HG03521 (cell line): Measurements from ENCODE around the gene AURKAIP1.
"Not testable (repeated sequence)": the region's sequence is repeated elsewhere in the genome, so short reads cannot be mapped to it uniquely, and the experiment has no call there.

Experiments
- ATAC-seq: cut with Tn5 transposase; IDR thresholded peaks from one replicate; pipeline ENCODE4 v1.9.1; 2021; ENCODE audit warnings: mild to moderate bottlenecking, moderate library complexity; ENCODE audit not compliant: unreplicated experiment

AURKAIP1 gene

DNA sequence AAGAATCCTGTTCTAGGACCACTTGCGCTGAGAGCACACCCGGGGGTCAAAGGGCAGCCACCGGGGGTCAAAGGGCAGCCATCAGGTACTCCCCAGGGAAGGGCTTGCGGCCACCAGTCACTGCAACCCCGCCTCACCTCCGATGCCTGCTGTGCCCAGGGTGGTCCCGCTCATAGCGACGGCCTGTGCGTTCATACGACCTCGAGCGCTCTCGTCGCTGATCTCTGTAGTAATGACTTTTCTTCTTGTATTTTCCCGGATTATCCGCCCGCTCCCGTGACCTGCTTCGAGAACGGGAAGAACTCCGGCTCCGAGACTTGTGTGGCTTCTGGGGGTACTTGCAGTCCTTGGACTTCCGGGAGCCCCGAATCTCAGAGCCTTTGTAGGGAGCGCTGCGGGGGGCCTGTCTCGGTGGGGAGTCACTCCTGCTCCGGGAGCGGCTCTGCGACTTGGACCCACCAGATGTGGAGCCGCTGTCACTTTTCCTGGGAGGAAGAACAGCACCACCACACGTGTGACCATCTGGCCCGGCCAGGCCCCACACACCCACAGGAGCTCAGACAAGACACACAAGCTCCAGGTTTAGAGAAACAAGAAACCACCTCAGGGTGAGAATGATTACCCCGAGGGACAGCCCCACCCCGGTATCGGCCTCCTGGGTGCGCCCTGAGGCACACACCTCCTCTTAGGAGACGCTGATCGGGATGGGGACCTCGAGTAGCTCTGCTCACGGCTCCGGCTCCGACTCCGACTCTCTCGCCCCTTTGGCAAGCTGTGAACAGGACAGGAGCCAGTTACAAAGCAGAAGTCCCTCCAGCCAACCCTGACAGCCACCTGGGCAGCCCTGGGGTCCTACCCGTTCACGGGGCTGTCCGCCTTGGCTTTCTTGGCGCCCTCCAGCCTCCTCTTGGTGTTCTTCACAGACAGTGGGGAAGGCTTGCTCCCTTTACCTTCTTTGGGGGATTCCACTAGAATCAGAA lies 12.4 kb upstream of the AURKAIP1 start:
- ATAC-seq: no peak

DNA sequence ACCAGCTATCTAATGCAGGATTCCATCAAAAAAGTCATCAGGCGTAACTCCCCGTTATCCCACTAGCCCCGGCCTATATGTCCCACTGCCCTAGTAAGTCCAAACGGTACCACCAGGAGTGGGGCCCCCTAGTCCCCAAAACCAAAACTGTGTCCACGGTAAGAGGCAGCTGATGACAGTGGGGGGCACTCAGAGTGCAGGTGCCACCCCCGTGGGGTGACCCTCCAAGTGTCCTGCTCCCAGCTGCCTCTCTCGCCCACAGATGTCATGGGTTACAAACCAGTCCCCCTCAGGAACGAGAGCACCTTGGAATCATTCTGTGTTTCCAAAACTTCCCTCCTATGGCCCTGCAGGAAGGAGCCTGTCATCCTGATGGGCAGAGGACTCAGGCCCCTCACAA lies 10.9 kb upstream of the AURKAIP1 start:
- ATAC-seq: no peak

DNA sequence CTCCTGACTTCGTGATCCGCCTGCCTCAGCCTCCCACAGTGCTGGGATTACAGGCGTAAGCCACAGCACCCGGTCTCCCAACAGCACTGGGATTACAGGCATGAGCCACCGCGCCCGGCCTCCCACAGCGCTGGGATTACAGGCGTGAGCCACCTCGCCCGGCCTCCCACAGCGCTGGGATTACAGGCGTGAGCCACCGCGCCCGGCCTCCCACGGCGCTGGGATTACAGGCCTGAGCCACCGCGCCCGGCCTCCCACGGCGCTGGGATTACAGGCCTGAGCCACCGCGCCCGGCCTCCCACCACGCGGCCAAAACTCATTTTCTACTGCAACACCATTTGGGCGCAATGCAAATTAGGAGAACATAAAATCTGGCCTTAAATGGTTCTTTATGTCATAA lies 10.3 kb upstream of the AURKAIP1 start:
- ATAC-seq: not testable (repeated sequence)

DNA sequence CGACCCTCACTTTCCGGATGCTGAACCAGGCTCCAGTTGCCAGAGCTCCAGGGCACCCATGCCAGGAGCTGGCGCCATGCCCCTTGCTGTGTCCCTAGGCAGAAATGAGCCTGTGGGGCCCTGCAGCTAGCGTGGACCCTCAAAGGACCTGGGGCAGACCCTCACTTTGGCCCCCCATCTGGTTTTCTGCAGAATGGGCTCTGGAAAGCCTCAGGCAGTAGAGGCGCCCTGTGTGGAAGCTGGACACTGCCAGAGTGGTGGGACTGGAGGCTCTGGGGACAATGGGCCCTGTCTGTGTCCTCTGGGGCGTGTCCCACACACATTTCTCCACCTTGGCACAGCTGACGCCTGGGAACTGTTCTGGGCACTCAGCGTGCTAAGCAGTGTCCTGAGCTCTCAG lies 6.3 kb upstream of the AURKAIP1 start:
- ATAC-seq: no peak

DNA sequence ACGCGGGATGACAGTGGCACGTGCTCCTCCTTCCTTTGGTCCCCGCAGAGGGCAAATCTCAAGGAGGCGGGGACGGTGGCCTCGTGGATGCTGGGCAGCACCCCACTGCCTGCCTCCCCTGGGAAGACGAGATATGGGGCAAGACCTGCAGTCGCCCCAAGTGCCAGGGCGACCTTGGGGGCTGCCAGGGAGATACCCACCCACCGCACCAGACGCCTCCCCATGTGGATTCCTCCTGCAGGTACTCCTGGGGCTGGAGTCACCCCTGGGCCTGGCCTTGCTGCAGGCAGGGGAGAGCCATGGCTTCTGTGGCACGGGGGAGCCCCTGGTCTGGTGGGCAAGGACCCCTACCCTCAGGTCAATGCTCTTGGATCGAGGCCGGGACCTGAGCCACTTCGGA lies 5.9 kb upstream of the AURKAIP1 start:
- ATAC-seq: no peak

DNA sequence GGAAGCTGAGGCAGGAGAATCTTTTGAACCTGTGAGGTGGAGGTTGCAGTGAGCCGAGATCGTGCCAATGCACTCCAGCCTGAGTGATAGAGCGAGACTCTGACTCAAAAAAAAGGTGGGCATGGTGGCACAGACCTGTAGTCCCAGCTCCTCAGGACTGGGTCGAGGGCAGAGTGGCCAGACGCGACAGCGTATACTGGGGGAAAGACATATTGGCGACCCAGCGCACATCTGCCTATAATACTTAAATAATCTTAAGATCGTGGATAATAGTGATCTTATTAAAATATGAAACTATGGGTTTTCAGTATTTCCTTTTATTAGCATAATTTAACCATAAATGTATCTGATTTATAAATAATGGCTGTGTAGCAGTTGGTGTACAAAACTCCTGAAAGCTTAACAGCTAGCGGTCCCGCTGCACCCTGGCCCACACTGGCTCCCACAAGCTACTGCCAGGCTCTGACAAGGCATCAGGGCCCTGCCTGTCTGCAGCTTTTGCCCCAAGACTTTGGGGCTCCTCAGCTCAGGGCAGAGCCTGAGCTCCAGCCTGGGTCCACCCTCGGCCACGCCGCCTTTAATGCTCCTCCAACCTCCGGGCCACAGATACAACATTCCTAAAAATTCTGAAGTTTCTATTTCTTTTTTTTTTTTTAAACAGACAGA lies 2.7 kb upstream of the AURKAIP1 start:
- no peak for ATAC-seq

DNA sequence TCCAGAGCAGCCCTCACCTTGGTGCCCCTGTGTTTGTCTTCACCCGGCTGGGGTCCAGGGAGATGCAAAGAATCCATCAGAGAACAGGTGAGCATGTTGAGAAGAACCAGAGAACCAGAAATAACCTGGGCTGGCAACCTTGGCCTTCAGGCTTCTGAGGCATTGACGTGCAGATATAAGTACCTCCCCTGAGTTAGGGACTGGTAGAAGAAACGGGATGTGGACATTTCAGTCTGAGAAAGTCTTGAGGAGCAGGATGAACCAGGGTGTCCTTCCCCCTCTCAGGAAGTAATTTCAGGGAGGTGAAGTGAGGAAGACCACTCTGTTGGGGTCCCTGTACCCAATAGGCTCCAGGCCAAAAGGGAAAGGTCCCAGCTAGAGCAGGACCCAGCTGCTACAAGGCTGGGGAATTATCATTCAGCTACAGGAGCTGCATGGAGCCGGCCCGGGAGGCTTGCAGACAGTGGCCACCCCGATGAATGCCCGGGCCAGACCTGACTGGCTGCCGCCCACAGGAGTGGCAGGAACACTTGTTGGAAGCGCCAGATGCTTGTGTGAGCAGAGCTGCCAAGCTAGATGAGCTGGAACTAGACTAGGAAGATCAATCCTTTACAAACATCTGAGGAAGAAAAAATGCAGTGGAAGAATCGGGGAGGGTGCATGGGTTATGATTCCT lies 1.7 kb upstream of the AURKAIP1 start:
- no peak for ATAC-seq

DNA sequence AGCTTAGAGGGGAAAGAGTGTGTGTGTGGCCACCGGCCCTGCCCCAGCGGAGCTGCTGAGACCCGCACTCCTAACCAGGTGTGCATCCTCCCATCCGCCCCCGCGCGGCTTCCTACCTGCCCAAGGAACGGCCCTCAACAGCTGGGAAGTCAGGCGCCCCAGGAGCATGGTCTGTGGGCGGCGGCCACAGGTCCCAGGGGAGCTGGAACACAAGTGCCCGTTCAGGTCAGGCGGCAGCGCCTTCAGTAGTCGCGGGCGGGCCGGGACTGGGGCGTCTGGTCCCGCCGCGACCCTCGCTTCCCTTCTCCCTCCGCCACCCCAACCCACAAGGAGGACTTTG lies 448 bp downstream of the AURKAIP1 start:
- peak; percentile 5 for ATAC-seq

DNA sequence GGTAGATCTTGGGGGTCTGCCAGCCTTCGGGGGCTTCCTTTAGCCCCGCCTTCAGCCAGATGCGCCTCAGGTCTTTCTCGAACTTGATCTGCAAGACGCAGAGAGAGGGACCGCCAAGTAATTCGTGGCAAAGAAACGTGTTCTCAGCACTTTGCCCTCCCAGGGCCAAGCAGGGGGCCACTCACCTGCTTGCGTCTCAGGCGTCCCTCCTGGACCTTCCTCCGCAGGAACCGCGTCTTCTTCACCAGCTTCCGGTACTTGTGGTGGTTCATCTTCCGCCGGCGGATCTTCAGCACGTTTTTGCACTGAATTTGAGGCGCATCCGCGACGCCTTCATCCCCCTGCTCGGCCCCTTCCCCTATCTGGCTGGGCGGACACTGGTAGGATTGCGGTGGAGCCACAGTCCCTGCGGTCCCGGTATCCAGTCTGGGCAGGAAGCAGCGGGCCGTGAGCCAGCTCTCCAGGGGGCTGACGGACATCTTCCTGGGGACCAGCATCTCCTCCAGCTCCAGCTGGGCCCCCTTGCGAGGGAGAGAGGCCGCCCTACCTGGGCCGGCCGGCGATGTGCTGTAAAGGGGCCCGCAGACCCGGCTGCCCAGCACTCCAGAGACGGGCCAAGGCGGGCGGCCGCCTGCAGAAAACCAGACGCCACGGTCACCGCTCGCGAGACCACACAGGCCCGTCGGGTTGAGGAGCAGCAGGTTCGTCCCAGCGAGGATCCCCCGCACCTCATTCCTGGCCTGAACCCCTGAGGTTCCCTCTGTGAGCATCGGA lies 1.0 kb downstream of the AURKAIP1 start:
- no peak for ATAC-seq

DNA sequence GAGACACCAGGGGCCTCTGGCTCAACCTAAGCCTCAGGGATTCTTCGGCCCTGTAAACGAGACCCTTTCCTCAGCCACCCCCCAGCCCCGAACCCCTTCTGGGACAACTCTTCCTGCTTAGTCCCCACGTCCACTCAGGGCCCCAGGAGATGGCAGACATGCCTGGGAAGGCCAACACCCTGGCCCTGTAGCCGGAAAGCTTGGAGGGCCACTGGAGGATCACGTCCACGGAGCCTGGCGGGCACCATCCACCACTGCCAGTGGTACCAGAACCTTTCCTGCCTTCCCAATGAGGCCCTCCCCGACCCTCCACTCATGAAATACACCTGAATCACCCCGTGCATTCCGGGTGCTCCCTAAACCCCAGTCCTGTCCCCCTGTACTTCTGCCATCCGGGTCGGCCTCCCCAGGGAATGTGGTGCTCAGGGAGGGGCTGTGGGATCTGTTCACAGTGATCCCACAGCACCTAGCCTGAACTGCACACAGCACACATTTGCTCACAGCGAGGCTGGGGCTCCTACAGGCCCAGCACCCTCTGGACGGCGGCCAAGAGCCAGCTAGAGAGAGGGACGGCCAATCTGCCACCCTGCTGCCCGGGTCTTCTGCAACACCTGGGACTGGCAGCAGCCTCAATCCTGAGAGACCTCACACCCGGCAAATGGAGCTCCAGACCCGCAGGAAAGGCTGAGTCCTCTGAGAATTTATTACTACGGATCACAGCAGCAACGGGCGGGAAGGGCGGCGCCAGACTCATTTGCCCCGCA lies 1.8 kb downstream of the AURKAIP1 start:
- no peak for ATAC-seq

DNA sequence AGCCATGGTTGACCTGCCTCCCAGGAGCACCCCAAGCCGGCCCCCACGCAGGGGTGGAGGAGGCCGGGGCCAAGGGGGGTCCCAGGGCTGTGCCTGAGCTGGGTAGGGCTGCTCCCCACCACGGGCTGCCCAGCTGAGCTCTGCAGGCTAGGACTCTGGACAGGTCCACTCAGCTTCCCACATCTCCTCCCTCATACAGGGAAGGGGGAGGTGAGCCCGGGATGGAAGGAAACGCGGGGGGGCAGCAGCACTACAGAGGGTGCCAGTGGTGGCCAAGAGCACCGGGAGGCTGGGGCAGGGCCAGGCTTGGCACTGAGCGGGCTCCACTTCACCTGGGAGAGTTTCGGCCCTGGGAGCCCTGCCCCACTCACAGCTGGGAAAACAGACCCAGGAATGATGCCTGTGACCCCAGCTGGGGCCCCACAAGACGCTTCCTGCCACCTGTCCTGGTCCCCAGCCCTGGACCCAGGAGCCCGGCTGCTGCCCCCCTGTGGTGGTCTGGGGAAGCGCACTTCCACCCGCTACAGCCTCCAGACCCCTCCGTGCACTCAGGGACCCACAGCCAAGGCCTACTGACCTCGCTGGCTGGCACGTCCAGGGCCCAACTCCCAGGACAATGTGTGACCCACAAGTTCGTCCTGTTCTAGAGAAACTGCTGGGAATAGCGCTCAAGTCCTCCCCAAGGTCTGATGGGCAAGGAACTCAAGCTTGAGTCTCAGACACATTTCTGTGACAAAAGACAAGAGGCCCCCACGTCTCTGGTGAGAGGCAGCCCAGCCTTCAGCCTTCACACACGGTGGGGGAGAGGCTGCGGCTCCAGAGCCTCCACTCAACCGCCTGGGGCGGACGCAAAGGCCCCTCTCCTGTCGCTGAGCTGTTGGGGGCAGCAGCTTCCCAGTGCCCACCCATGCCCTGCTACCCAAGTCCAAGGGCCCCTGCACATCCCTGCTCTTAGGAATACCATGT lies 3.0 kb downstream of the AURKAIP1 start:
- ATAC-seq: no peak

DNA sequence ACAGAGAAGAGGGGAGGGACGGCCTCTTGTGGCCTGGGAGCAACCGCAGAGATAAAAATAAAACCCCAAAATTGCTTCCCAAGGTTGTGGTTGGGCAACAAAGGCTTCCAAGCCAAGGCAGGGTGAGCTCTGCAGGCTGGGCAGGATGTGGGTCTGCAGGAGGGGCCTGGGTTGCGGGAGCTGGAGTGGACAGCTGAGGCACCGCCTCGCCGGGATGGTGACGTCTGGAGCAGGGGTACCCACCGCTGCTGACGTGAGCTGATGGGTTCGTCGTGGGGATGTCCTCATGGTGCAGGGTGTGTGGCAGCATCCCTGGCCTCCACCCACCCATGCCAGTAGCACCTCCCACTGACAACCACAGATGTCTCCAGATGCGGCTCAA lies 3.7 kb downstream of the AURKAIP1 start:
- no peak for ATAC-seq

DNA sequence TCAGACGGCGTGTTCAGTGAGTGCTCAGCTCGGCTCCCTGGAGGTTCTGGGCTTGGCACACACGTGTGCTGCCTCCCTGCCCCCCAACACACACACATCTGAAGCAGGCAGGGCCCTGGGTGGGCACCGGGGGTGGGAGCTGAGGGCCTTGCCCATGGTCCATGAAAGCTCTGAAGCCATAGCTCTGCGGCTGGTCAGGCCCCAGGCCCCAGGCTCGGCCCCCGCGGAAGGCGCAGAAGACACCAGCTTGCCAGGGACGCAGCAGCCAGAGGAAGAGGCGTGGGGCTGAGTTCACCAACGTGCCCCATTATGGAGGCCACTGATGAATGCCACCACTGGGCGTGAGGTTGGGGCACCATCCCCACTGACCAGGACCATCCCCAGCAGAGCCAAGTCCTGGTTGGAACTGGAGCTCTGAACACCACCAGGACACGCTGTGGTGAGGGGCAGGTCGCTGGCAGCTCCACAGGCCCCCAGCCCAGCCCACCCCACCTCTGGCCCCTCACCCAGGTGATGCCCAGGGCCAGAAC lies 4.2 kb downstream of the AURKAIP1 start:
- no peak for ATAC-seq

DNA sequence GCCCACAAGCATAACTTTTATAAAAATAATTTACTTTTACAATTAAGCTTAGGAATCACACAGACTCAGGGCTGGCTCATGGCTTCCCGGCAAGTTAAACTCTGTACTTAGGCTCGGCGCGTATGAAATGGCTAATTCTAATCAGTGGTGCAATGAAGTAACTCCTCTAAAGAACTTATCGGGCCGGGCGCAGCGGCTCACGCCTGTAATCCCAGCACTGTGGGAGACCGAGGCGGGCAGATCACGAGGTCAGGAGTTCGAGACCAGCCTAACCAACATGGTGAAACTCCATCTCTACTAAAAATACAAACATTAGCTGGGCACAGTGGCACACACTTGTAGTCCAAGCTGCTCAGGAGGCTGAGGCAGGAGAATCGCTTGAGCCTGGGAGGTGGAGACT lies 4.9 kb downstream of the AURKAIP1 start:
- ATAC-seq: not testable (repeated sequence)

DNA sequence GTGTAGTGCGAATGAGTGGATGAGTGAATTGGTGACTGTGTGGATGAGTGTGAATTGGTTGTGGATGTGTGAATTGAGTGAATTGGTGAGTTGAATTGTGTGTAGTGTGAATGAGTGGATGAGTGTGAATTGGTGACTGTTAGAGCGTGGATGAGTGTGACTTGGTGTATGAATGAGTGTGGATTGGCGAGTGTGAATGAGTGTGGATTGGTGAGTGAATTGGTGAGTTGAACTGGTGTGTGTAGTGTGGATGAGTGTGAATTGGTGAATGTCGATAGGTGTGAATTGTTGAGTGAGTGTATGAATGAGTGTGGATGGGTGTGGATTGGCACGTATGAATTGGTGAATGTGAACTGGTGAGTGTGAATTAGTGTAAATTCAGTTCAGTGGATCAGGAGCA lies 7.7 kb downstream of the AURKAIP1 start:
- no peak for ATAC-seq

DNA sequence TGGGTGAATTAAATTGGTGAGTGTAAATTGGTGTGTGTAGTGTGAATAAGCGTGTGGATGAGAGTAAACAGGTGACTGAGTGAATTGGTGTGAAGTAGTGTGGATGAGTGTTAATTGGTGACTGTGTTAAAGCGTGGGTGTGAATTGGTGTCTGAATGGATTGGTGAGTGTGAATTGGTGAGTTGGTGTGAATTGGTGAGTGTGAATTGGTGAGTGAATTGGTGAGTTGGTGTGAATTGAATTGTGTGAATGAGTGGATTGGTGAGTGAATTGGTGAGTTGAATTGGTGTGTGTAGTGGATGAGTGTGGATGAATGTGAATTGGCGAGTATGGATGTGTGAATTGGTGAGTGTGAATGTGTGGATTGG lies 8.3 kb downstream of the AURKAIP1 start:
- no peak for ATAC-seq

DNA sequence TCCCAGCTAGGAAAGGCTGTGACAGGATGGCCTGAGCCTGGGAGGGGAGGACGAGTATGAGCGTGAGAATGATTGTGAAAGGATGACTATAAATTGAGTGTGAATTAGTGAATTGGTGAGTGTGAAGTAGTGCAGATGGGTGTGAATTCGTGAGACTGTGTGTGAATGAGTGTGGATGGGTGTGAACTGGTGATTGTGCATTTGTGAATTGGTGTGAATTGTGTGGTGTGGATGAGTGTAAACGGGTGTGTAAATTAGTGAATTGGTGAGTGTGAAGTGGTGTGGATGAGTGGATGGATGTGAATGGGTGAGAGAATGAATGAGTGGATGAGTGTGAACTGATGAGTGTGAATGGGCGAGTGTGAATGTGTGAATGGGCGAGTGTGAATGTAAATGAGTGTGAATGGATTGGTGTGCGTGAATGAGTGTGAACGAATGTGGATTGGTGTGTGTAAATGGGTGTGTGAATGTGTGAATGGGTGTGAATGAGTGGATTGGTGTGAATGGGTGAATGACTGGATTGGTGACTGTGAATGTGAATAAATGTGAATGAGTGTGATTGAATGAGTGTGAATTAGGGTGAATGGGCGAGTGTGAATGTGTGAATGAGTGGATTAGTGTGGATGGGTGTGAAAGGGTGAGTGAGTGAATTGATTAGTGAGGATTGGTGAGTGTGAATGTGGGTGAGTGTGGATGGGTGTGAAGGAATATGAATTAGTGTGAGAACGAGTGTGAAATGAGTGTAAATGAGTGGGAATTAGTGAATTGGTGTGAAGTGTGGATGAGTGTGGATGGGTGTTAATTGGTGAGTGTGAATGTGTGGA lies 8.9 kb downstream of the AURKAIP1 start:
- ATAC-seq: no peak

DNA sequence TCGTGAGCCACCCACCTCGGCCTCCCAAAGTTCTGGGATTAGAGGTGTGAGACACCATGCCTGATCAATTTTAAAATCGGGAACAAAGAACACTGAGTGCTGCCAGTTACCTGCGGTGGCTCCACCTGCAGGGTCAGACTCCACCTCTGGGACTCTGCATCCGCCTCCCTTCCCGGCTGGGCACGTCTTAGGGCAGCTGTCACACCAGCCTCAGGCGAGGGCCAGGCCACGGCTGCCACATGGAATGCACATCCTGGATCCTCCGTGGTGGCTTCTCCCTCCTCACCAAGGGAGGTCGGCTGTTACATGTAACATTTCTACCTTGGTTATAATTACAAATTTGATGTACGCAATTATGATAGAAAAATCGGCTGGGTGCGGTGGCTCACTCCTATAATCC lies 10.7 kb downstream of the AURKAIP1 start:
- no peak for ATAC-seq
